Esophagus squamous epithelium (tissue), 4 donors: ENCODE results near the gene GLP1R.

ENCODE experiments used
- CTCF ChIP-seq, 6 experiments: fragments of 450-650 bp in 4 of 6; fragments of 200-600 bp in 2 of 6; sonication (generic) in 2 of 6; IDR thresholded peaks; one replicate each; pipeline ENCODE4 v1.5.1; 2016 to 2019; ENCODE audit warnings: antibody characterized with exemption in 6 of 6, mild to moderate bottlenecking in 4 of 6, moderate library complexity in 4 of 6
- POLR2A ChIP-seq, 4 donors: fragments of 450-650 bp; IDR thresholded peaks; one replicate each; pipeline ENCODE4 v1.6.1; 2017; ENCODE audit warnings: antibody characterized with exemption in 4 of 4, mild to moderate bottlenecking in 4 of 4, moderate library complexity in 3 of 4

GRCh38 chr6:39113788-39114187 lies 65.2 kb downstream of the GLP1R start:
- TF ChIP-seq CTCF (IDR thresholded peaks at IDR 0.05): no peak
- no peak for TF ChIP-seq POLR2A (IDR thresholded peaks at IDR 0.05)
